Measurements from ENCODE around the gene TRAPPC12. TPM values are rescaled to one million over a fixed set of nuclear protein-coding genes. Genes with fewer than 3 reads are reported as not detected.

Gene TRAPPC12
- total and polyA plus RNA-seq, 9 donors: 64.1 to 143 (median 81.4) TPM

DNA sequence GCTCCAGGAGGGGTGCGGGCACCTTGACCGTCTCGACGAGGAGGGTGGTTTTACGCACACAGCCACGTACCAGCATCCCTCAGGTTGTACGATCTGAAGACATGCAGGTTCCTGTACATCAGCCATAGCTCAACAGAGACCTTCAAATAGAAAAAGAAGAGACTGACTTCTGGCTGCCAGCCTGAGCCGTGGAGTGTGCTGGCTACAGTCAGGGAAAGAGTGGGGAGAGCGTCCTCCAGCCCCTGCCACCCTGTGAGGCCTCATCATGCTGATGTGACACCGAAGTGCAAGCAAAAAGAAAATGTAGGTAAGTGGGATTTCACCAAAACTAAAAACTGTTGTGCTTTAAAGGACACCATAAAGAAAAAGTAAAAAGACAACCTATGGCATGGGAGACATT is 92.8 kb downstream of the TRAPPC12 start:
- Histone ChIP-seq H3K36me3 (no peaks in the 10 kb centered on the region), H3K9me3 (no peaks in the 10 kb centered on the region), H3K4me3 (no peak overlapping the region), H3K27ac (no peak overlapping the region), H3K4me1 (ENCODE audit: insufficient read depth) (peaks cover 14% of the 10 kb centered on the region), H3K27me3 (no peaks in the 10 kb centered on the region)
- TF ChIP-seq EP300 (IDR thresholded peaks at IDR 0.05): no peak
- TF ChIP-seq, protein P1, sequence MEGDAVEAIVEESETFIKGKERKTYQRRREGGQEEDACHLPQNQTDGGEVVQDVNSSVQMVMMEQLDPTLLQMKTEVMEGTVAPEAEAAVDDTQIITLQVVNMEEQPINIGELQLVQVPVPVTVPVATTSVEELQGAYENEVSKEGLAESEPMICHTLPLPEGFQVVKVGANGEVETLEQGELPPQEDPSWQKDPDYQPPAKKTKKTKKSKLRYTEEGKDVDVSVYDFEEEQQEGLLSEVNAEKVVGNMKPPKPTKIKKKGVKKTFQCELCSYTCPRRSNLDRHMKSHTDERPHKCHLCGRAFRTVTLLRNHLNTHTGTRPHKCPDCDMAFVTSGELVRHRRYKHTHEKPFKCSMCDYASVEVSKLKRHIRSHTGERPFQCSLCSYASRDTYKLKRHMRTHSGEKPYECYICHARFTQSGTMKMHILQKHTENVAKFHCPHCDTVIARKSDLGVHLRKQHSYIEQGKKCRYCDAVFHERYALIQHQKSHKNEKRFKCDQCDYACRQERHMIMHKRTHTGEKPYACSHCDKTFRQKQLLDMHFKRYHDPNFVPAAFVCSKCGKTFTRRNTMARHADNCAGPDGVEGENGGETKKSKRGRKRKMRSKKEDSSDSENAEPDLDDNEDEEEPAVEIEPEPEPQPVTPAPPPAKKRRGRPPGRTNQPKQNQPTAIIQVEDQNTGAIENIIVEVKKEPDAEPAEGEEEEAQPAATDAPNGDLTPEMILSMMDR (IDR thresholded peaks at IDR 0.05): no peak
- no peak for TF ChIP-seq POLR2A (IDR thresholded peaks at IDR 0.05)
- no peak for DNase-seq
- intact Hi-C loops (cut with DNase I): no loop called here
- WGBS, 3 donors: 83 to 88% (median 88%) methylated on average over 10 of the region's 10 CpGs

DNA sequence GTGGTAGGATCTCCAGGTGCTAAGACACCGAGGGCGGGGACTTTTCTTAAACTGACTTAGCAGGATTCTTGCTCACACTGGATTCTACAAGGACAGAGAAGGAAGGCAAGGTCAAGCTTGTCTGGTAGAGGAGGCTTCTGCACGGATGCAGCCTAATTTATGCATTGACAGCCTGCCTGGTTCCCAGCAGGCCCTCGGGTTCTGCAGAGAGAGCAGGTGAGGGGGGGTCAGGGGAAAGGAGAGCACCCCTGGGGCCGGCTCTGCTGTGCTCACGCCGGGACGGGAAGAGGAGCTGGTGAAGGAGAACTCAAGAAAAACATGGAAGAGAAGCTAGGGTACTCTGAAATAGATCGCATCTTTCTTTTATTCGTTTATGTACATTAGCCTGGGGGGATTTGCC is 93.5 kb downstream of the TRAPPC12 start:
- no peak overlapping the region for H3K27ac ChIP-seq
- H3K27me3 ChIP-seq: no peaks in the 10 kb centered on the region
- no peak overlapping the region for H3K4me3 ChIP-seq
- H3K4me1 ChIP-seq (ENCODE audit: insufficient read depth): peaks cover 14% of the 10 kb centered on the region
- intact Hi-C loops (cut with DNase I): no loop called here
- no peaks in the 10 kb centered on the region for H3K9me3 ChIP-seq
- DNase-seq: peak in 1 of 5 donors; percentile 0
- no peaks in the 10 kb centered on the region for H3K36me3 ChIP-seq
- TF ChIP-seq POLR2A (IDR thresholded peaks at IDR 0.05) (no peak), EP300 (IDR thresholded peaks at IDR 0.05) (no peak)
- TF ChIP-seq, protein P1 (IDR thresholded peaks at IDR 0.05): no peak
- WGBS, 3 donors: 70 to 78% (median 70%) methylated on average over 10 of the region's 10 CpGs

DNA sequence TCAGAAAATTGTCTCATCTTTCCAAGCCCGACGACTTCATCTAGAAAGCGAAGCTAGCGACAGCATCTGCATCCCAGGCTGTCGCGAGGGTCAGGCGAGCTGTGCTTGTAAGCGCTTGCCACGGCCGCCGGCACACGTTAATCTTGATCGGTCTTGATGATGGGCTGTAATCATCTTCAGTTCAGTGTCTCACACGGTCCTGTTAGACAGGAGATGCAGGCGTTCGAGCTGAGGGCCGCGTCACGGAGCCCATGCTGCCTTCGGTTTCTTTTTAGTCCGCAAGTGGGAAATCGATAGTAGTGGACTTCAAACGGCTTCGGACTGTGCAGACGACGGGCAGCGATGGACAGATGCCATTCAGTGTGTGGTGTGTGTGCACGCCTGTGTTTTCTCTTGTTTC is 96.3 kb downstream of the TRAPPC12 start:
- DNase-seq: peak in 1 of 5 donors; percentile 13
- no peak overlapping the region for H3K4me3 ChIP-seq
- WGBS, 3 donors: 85 to 92% (median 91%) methylated on average over 28 of the region's 28 CpGs
- H3K4me1 ChIP-seq (ENCODE audit: insufficient read depth): peaks cover 6% of the 10 kb centered on the region
- TF ChIP-seq POLR2A (IDR thresholded peaks at IDR 0.05): no peak
- no peak for TF ChIP-seq EP300 (IDR thresholded peaks at IDR 0.05)
- TF ChIP-seq, protein P1 (IDR thresholded peaks at IDR 0.05): no peak
- no peak overlapping the region for H3K27ac ChIP-seq
- no peaks in the 10 kb centered on the region for H3K9me3 ChIP-seq
- H3K27me3 ChIP-seq: no peaks in the 10 kb centered on the region
- no peaks in the 10 kb centered on the region for H3K36me3 ChIP-seq
- intact Hi-C loops (cut with DNase I): no loop called here

DNA sequence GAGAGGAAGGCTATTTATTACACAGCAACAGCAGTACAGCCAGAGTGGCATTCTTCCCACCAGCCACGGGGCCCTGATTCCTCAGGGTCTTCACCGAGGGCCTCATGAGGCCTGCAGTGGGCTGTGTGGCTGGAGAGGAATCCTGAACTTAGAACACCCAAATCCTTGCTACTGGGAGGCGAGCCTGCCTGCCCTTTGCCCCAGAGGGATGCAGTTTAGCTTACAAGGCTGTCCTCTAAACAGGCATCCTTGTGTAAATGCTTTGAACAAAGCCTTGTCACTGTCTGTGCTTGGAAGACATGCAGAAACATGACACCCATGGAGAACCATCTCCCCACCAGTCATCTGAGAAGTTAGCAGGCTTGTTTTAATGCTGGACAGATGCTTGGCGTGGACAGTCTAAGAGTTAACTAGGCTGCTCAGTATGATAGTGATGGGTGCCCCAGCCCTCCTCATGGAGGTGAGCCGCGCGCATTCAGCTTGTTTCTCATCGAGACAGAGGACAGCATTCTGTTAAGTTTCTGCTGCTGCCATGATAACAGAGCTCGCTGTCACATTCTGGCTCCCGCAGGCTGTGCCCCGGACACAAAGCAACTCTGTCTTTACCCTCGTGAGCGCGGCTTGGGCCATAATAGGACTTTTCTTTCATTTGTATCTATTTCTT is 97.0 kb downstream of the TRAPPC12 start:
- no peak overlapping the region for H3K27ac ChIP-seq
- H3K4me1 ChIP-seq (ENCODE audit: insufficient read depth): peaks cover 2% of the 10 kb centered on the region
- DNase-seq: peak in 1 of 5 donors; percentile 11
- no peaks in the 10 kb centered on the region for H3K9me3 ChIP-seq
- no peaks in the 10 kb centered on the region for H3K27me3 ChIP-seq
- H3K4me3 ChIP-seq: no peak overlapping the region
- 74 to 83% (median 81%) methylated on average over 14 of the region's 14 CpGs for WGBS, 3 donors
- intact Hi-C loops (cut with DNase I): no loop called here
- H3K36me3 ChIP-seq: no peaks in the 10 kb centered on the region
- TF ChIP-seq EP300 (IDR thresholded peaks at IDR 0.05) (no peak), POLR2A (IDR thresholded peaks at IDR 0.05) (no peak)
- TF ChIP-seq, protein P1 (IDR thresholded peaks at IDR 0.05): no peak
